Fibroblast of lung (primary cell): ENCODE measurements around the gene CCDC78. TPM values are rescaled to one million over a fixed set of nuclear protein-coding genes. Genes with fewer than 3 reads are reported as not detected.

Experiments
- DNase-seq, 2 donors: peaks; one replicate each; pipeline versions ENCODE4 v3.0.0 to v3.0.0-alpha.2; 2010; ENCODE audit warnings: low read depth in 2 of 2
- H2AFZ ChIP-seq: 2 replicates; pipeline ENCODE4 v1.5.1; 2012; ENCODE audit warnings: low read length, control low read depth, inconsistent platforms
- H3K27ac ChIP-seq: 2 replicates; pipeline ENCODE4 v1.5.1; 2011; ENCODE audit warnings: low read length, control low read depth; ENCODE audit not compliant: insufficient read depth
- H3K27me3 ChIP-seq: 2 replicates; pipeline ENCODE4 v1.5.1; 2011; ENCODE audit warnings: mild to moderate bottlenecking, low read length; ENCODE audit not compliant: control insufficient read depth, insufficient read depth
- H3K36me3 ChIP-seq: 2 replicates; pipeline ENCODE4 v1.5.1; 2011; ENCODE audit warnings: low read length; ENCODE audit not compliant: control insufficient read depth, insufficient read depth
- H3K4me1 ChIP-seq: 2 replicates; pipeline ENCODE4 v1.5.1; 2011; ENCODE audit warnings: low read length; ENCODE audit not compliant: control insufficient read depth, insufficient read depth; ENCODE audit errors: extremely low read depth
- H3K4me2 ChIP-seq: 2 replicates; pipeline ENCODE4 v1.5.1; 2011; ENCODE audit warnings: low read length, control low read depth; ENCODE audit not compliant: insufficient read depth; ENCODE audit errors: extremely low read depth
- H3K4me3 ChIP-seq, 4 experiments: fragments of 200-600 bp in 1 of 4; sonication (generic) in 1 of 4; replicated peaks in 1 of 4; 2 replicates each; pipeline ENCODE4 v1.5.1; 2011 to 2016; ENCODE audit warnings: low read length in 4 of 4, low read depth in 3 of 4, mild to moderate bottlenecking in 3 of 4, control low read depth in 2 of 4, inconsistent platforms in 1 of 4, mixed read lengths in 1 of 4; ENCODE audit not compliant: insufficient read depth in 1 of 4; ENCODE audit errors: control extremely low read depth in 1 of 4
- H3K79me2 ChIP-seq: 2 replicates; pipeline ENCODE4 v1.5.1; 2012; ENCODE audit warnings: mild to moderate bottlenecking, low read length, inconsistent platforms; ENCODE audit not compliant: control insufficient read depth, insufficient read depth
- H3K9ac ChIP-seq: 2 replicates; pipeline ENCODE4 v1.5.1; 2011; ENCODE audit warnings: mild to moderate bottlenecking, low read length, control low read depth; ENCODE audit not compliant: insufficient read depth
- H3K9me3 ChIP-seq: 2 replicates; pipeline ENCODE4 v1.5.1; 2012; ENCODE audit warnings: low read depth, low read length; ENCODE audit not compliant: control insufficient read depth, insufficient read depth
- H4K20me1 ChIP-seq: 2 replicates; pipeline ENCODE4 v1.5.1; 2011; ENCODE audit warnings: low read length; ENCODE audit not compliant: control insufficient read depth, insufficient read depth; ENCODE audit errors: extremely low read depth
- CTCF ChIP-seq, 2 donors: IDR thresholded peaks in 1 of 2; conservative IDR thresholded peaks in 1 of 2; 1 replicate in 1 of 2; 2 replicates in 1 of 2; pipeline ENCODE4 v1.5.1; 2011 to 2012; ENCODE audit warnings: low read length in 2 of 2, control low read depth in 1 of 2, inconsistent platforms in 1 of 2, low read depth in 1 of 2, mild to moderate bottlenecking in 1 of 2
- EZH2 ChIP-seq: IDR thresholded peaks from 2 replicates; pipeline ENCODE4 v1.5.1; 2012; ENCODE audit warnings: low read length, control low read depth, mild to moderate bottlenecking; ENCODE audit errors: missing control alignments
- polyA plus RNA-seq, 2 donors: library from polyadenylated mRNA; depleted of rRNA in 1 of 2; stranded (reverse) in 1 of 2; unstranded in 1 of 2; fragments of >200 nt; gene quantifications; 2 replicates each; pipeline ENCODE4 v1.2.1, GENCODE V29; 2011 to 2012; ENCODE audit warnings: missing spikeins in 1 of 2
- total RNA-seq: library from RNA; depleted of rRNA; stranded (reverse); fragments of >200 nt; gene quantifications from 2 replicates; pipeline ENCODE4 v1.2.1, GENCODE V29; 2014

Gene CCDC78
- total and polyA plus RNA-seq, 2 donors (not counting 1 experiment from before 2014, with no cell fraction given): 0.50 to 1.8 TPM

- H3K4me2 ChIP-seq: no peak overlapping the region
- no peak for DNase-seq
- H3K9ac ChIP-seq: no peak overlapping the region
- H3K4me3 ChIP-seq: no peak overlapping the region
- H4K20me1 ChIP-seq: no peaks in the 10 kb centered on the region
- H3K4me1 ChIP-seq: peaks cover 8% of the 10 kb centered on the region
- H2AFZ ChIP-seq: no peak overlapping the region
- no peaks in the 10 kb centered on the region for H3K36me3 ChIP-seq
- no peaks in the 10 kb centered on the region for H3K79me2 ChIP-seq
- no peak overlapping the region for H3K27ac ChIP-seq
- H3K9me3 ChIP-seq: no peaks in the 10 kb centered on the region
- no peak for TF ChIP-seq CTCF (conservative IDR thresholded peaks at IDR 0.05 in 1 of 2, IDR thresholded peaks at IDR 0.05 in 1 of 2; ENCODE audit: low read depth in 1 of 2, low read length in 2 of 2)
- TF ChIP-seq EZH2: no peak
- H3K27me3 ChIP-seq: peaks cover 29% of the 10 kb centered on the region
Measured at GRCh38 chr16:708959-709358, 17.3 kb downstream of the CCDC78 start.

- Histone ChIP-seq H3K4me1 (peaks cover 8% of the 10 kb centered on the region), H3K27ac (no peak overlapping the region), H3K79me2 (no peaks in the 10 kb centered on the region), H3K4me3 (no peak overlapping the region), H3K9me3 (no peaks in the 10 kb centered on the region), H3K27me3 (peaks cover 34% of the 10 kb centered on the region), H3K4me2 (no peak overlapping the region), H4K20me1 (no peaks in the 10 kb centered on the region), H3K9ac (no peak overlapping the region), H3K36me3 (no peaks in the 10 kb centered on the region), H2AFZ (no peak overlapping the region)
- TF ChIP-seq EZH2 (no peak), CTCF (conservative IDR thresholded peaks at IDR 0.05 in 1 of 2, IDR thresholded peaks at IDR 0.05 in 1 of 2; ENCODE audit: low read depth in 1 of 2, low read length in 2 of 2) (no peak)
- DNase-seq: no peak
Measured at GRCh38 chr16:708019-708418, 18.2 kb downstream of the CCDC78 start.

- Histone ChIP-seq H3K4me2 (no peak overlapping the region), H4K20me1 (no peaks in the 10 kb centered on the region), H3K9ac (no peak overlapping the region), H3K4me1 (peaks cover 8% of the 10 kb centered on the region), H3K36me3 (no peaks in the 10 kb centered on the region), H3K9me3 (no peaks in the 10 kb centered on the region), H3K27me3 (peaks cover 39% of the 10 kb centered on the region), H2AFZ (no peak overlapping the region), H3K79me2 (no peaks in the 10 kb centered on the region), H3K27ac (no peak overlapping the region), H3K4me3 (no peak overlapping the region)
- DNase-seq: no peak
- TF ChIP-seq EZH2 (no peak), CTCF (conservative IDR thresholded peaks at IDR 0.05 in 1 of 2, IDR thresholded peaks at IDR 0.05 in 1 of 2; ENCODE audit: low read depth in 1 of 2, low read length in 2 of 2) (no peak)
Measured at GRCh38 chr16:707062-707538, 19.1 kb downstream of the CCDC78 start.
